GM21737 (cell line): ENCODE results near the gene PFDN2.

Experiments used
- ATAC-seq: cut with Tn5 transposase; IDR thresholded peaks from one replicate; pipeline ENCODE4 v1.9.1; 2021; ENCODE audit warnings: mild to moderate bottlenecking, moderate library complexity; ENCODE audit not compliant: unreplicated experiment

The PFDN2 gene

GRCh38 chr1:161106431-161106830 is 11.4 kb downstream of the PFDN2 start:
- no peak for ATAC-seq

GRCh38 chr1:161100556-161100955 is 17.3 kb downstream of the PFDN2 start:
- no peak for ATAC-seq

- ATAC-seq, result no peak
Measured at GRCh38 chr1:161099090-161099802, 18.6 kb downstream of the PFDN2 start.

DNA sequence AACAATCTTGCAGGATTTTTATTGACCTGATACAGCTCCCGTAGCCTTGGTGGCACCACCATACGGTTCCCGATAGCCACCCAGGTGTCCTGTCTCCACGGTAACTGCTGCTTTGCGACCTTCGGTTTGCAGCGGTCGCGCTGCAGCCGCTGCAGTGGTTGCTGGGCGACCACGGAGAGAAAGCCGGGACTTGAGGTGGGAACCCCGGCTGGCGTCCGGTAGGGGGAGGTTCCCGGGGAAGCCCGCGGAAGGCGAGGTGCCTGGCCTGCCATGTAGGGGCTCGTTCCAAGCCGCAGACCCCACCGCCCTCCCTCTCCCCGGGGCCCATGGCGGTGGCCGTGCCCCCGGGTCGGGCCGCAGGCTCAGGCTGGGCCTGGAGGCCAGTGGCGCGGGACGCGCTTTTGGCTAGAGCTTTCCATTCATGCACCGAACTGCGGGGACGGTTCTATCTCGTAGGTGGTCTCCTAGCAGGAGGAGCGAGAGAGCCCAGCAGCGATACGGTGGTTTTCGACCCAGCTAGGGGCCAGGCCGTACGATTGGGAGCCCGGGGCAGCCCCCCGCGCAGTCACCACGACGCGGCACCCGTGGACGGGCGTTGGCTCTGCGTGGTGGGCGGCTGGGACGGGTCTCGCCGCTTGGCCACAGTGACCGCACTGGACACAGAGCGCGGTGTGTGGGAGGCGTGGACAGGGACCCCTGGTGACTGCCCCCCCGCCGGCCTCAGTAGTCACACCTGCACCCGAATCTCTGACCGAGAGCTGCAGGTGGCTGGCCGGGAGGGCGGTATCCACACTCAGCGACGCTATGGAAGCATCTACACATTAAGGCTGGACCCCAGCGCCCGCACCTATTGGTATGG is 19.4 kb downstream of the PFDN2 start, which contains the start of gene KLHDC9:
TSS of gene KLHDC9 (plus strand) at position 152 of the 859 bp plus-strand sequence. CDS start at position 327, 175 bp downstream.
- peak; percentile 61 for ATAC-seq

- ATAC-seq, result no peak
Measured at GRCh38 chr1:161096530-161096929, 21.3 kb downstream of the PFDN2 start.

GRCh38 chr1:161096015-161096414 is 21.8 kb downstream of the PFDN2 start:
- peak; percentile 25 for ATAC-seq

DNA sequence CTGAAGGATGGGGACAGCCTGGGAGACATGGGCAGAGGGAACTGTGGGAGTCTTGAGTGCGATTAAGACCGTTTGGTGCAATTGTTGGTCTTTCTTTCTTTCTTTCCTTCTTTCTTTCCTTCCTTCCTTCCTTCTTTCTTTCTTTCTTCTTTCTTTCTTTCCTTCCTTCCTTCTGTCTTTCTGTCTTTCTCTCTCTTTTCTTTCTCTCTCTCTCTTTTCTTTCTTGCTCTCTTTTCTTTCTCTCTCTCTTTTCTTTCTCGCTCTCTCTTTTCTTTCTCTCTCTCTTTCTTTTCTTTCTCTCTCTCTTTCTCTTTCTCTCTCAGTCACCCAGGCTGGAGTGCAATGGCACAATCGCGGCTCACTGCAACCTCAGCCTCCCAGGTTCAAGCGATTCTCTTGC is 22.6 kb downstream of the PFDN2 start:
- ATAC-seq, result no peak

DNA sequence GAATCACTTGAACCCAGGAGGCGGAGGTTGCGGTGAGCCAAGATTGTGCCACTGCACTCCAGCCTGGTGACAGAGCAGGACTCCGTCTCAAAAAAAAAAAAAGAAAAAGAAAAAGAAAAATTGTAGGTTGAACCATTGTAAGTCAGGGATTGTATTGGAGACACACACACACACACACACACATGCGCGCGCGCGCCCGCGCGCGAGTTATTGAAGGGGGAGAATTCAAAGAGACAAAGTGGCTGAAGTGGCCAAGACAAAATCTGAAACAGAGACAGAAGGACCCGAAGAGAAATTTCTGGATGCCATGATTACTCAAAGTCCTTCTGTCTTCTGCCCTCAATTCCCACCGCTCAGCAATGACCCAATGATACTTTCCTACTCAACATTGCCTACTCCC is 23.4 kb downstream of the PFDN2 start:
- no peak for ATAC-seq

DNA sequence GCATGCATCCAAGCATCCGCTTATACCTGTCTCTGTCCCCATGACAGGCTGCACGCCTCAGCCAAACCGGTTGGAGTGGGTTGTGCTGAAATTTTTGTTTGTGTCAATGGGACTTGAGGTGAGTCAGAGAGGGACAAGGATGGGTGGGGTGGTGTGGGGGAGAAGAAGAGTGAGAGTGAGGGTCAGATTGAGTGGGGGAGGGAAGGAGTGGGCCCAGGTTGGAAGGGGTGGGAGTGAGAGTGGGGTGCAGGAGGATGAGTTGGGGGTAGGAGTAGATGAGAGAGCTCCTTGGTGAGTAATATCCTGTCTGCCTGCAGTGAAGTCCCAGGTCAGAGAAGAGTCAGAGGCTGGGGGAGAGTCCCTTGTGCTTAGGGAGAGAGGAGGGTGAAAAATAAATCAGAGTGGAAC is 25.2 kb downstream of the PFDN2 start:
- ATAC-seq, result no peak

GRCh38 chr1:161091796-161092507 is 25.9 kb downstream of the PFDN2 start:
- no peak for ATAC-seq

DNA sequence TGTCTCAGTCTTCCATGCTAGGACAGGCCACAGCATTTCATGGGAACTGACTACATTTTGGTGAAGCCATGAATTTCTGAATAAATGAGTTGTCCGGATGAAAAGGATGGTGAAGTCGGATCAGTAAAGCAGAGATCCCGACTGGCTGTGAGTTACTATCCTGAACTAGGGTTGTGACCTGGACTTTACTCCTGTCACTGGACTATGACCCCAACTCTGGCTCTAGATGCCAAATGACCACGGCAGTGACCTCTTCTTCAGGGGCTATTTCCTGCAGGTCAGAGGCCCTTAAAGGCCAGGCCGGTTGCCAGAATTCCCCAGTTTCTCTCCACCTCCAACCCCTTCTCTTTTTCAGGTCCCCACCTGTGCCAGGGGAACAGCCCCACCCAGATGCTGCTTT is 26.7 kb downstream of the PFDN2 start:
- ATAC-seq, result no peak

- no peak for ATAC-seq
Measured at GRCh38 chr1:161090617-161091016, 27.2 kb downstream of the PFDN2 start.

- ATAC-seq, result no peak
Measured at GRCh38 chr1:161089938-161090337, 27.9 kb downstream of the PFDN2 start.

DNA sequence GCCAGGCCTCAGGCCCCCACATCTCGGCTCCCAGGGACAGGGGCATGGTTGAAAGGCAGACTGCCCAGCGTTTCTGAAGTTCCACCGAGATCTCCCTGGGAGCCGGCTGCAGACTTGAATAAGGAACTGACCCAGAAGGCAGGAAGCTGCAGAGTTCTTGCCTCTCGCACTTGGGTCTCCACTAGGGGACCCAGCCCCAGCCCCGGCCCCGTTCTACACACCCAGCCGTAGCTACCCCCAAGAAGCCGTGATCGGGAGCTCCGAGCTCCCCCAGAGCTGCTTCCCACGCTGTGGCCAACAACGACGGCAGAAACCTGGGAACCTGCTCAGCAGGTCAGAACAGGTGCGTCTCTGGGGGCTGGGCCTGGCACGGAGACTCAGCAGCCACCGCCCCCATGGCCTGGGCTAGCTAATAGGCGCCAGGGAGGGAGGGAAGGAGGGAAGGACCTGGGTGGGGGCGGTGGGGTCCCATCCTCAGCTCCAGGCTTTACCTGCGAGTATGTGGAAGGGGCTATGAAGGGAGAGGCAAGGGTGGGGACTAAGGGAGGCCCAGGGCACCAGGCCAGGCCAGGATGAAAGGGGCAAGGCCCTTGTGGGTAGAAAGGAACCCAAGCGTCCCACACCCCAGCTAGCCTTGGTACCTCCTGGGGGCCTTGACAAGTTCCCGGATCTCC is 28.4 kb downstream of the PFDN2 start, which contains the start of gene NECTIN4:
TSS of gene NECTIN4 (minus strand) at position 308 of the 674 bp plus-strand sequence. CDS start at position 46, 262 bp downstream.
- no peak for ATAC-seq

DNA sequence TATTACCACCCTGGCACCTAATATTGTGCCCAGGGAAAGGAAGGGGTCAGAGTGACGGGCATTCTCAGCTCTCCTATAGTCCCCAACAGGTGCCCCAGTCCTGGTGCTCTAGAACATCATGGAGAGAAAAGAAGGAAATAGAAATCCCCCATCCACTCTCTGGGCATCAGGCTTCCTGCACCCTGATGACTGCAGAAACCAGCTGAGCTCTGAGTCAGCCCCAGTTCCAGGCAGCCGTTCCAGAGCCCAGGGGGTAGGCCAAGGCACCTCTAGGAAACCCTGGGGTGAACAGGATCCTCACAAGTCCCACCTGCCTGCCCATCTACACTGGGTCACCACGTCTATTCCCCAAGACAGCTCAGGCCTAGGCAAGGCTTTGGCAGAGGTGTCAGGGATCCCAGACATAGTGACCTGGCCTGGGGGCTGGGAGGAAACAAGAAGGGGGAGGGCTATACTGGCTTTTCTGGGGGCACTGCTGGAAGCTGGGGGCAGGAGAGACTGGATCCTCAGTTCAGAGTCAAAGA is 29.2 kb downstream of the PFDN2 start:
- no peak for ATAC-seq

- ATAC-seq, result no peak
Measured at GRCh38 chr1:161086457-161086856, 31.4 kb downstream of the PFDN2 start.

- ATAC-seq, result no peak
Measured at GRCh38 chr1:161085165-161085564, 32.7 kb downstream of the PFDN2 start.

- no peak for ATAC-seq
Measured at GRCh38 chr1:161084597-161084988, 33.2 kb downstream of the PFDN2 start.

DNA sequence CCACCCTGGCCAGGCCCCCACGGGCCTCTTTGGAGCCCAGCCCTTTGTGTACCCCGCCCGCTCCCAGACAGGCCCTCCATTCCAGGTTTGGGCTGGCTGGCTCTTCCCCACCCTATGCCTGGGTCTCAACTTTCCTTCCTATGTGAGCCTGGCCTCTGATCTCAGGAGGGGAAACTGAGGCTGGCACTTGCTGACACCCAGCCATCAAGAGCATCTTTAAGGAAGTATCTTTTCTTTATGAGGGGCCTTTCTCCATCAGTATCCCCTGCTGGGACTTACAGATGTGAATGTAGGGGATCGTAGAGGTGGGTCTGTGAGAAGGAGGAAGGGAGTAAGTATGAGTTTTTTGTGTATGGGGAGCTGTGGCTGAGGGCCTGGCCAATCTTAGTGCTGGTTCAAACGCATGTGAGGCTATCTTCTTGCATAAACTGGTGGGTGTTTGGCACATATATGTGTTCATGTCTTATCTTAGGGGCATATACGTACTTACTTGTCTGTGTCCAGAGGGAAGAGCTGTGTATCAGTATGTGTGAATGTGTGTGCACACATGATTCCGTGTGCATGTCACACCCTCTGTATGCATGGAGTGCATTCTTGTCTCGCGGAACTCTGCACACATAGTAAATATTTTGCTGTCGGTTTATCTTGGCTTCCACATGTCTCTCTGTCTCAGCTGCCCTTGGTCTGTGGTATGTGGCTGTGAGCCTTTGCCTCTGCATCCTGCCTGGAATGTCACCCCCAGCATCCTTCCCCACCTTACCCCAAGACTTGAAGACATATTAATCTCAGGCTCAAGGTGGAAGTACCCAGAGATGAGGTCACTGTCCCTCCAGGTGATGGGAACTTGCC is 33.9 kb downstream of the PFDN2 start:
- no peak for ATAC-seq
